Activated CD4-positive, alpha-beta T cell treated with anti-CD3 and anti-CD28 coated beads, Interleukin-2, amount 50 U/mL, for 1 hour (primary cell): ENCODE results near the gene HLA-DMB.
"Not testable (repeated sequence)": the region's sequence is repeated elsewhere in the genome, so short reads cannot be mapped to it uniquely, and the experiment has no call there.

Experiments
- DNase-seq: peaks from one replicate; pipeline ENCODE4 v3.0.0-alpha.2; 2020

The HLA-DMB gene

DNA sequence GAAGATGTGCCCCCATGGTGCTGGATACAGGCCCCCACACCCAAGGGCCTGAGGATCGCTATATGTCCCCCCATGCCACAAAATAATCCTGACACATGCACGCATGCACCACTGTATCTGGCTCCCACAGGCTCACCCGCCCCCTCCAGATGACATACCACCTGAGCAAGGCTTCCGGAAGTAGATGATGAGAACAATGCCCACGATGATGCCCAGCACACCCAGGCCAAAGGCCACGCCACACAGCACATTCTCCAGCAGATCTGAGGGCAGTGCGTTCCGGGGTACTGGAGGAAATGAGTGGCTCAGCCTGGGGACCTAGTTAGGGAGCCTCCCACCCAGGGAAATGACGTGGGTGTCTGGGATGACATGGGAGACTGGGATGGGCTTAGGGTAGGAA, 8.3 kb upstream of the HLA-DMB start:
- DNase-seq = no peak

DNA sequence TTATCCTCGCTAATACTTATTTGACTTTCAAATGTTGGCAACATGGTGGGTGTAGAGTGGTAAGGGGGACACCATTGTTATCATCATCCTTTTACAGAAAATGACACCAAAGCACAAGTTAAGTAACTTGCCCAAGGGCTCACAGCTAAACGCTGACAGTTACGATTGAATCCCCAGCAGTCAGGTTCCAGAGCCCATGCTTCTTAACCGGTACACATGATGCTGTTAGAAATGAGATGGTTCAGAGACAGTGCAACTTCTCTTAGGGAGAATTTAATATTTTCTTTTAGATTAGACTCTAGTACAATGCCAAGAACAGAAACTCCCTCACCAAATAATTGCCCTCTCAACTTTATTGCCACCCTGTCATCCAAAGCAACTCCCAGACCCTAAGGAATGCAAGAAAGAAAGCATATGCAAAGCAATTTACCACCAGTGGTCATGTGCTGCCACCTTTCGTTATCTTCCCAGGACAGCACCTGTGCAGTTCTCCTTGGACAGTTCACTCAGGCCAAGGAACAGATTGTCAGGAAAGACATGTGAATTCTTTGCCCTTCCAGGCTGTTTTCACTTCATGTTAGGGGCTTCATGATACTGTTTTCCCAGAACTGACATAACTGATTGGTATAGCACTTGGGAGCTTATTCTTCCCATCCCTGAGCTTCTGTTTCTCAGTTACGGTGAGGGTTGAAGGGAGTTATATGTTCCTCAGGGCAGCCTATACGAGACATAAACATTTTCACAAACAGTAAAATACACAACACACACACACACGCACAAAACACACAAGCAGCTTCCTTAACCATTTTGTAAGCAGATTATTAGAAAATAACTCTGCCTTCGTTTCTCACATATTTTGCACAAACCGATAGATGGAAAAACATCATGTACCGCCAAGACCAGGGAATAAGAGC, 7.0 kb upstream of the HLA-DMB start:
- DNase-seq = peak; percentile 23

DNA sequence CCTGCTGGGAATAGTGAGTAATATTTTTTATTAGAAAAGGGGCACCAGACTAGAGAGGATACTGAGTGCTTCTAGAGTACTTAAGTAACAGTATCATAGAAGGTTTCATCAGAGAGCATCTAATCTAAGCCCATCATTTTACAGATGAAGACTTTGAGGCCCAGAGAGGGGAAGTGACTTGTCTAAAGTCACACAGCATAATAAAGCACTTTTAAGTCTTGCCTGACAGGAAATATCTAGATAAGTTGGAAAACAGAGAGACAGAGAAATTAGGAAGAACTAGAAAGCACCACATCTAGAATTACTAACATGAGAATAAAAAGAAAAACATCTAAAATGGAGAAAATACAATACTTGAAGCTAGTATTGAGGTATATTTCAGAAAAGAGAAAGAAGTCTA, 6.1 kb upstream of the HLA-DMB start:
- no peak for DNase-seq

DNA sequence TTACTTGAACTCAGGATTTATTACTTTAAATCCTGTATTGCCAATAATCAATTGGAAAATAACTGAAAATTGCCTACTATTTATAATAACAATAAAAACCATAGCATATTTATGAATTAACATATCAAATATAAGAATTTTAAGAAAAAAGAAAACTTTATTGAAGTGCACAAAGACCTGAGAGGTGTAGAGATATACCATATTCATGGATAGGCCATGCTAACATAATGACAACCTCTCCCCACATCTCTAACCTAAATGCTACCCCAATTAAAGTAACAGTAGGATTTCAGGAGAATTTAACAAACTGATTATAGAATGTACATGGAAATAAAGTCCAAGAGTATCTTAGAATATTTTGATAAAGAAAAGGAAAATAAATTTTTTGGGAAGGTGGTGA, 5.1 kb upstream of the HLA-DMB start:
- DNase-seq = no peak

DNA sequence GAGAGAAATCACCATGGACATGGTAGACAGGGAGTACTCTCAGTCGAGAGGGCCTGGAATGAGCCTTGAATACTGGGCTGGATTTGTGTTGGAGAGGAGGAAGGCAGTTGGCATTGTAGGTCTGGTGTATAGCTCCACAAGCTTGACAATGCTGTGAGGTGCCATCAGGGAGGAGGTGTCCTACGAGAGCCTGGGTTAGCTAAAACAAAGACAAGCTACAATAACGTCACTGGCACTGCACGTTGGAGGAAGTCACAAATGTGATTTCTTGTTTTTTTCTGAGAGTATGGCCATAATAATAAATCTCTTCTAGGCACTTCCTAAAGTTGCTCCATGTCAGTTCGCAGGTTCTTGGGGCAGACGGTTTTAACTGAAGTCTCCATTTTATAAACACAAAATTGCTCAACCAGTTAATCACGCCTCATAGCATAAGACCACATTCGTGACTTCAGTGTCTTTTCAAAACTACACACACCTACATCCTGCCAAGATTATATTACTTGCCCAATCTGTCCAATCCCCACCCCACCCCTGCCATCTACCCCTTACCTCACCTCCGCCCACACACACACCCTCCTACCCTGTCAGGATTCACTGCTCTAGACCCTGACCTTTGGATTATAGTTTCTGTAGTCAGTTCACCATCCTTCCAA, 4.4 kb upstream of the HLA-DMB start:
- DNase-seq = no peak

DNA sequence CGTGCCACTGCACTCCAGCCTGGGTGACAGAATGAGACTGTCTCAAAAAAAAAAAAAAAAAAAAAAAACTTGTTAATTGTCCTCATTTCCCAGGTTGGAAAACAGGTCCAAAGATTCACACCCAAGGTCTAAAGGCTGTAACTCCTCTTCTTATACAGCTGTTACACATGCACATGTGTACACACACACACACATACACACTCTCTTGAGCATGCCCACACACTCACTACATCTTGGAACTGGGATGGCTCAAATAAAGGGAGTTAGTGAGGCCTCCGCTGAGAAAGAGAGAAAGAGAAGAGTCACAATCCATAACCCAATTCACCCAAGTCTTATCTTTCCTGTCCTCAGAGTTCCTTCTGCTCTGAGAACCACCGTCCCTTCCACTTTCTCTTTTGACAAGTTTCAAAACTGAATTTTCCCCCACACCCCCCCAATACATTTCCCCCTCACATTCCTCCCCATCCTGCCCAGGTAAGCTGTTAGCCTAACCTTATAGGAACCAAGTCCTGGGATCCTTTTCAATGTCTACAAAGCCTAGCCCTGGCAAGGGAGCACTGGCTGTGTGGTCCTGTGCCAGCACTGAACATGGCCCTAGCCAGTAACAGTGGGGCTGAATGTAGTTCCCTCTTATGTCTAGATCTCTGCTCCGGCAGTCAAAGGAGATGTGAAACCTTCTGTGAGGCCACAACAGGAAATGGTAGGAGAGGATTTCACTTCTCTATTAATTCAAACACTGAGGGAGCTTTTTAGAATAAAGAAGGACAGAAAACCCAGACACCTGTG, 3.2 kb upstream of the HLA-DMB start:
- DNase-seq = peak; percentile 13

DNA sequence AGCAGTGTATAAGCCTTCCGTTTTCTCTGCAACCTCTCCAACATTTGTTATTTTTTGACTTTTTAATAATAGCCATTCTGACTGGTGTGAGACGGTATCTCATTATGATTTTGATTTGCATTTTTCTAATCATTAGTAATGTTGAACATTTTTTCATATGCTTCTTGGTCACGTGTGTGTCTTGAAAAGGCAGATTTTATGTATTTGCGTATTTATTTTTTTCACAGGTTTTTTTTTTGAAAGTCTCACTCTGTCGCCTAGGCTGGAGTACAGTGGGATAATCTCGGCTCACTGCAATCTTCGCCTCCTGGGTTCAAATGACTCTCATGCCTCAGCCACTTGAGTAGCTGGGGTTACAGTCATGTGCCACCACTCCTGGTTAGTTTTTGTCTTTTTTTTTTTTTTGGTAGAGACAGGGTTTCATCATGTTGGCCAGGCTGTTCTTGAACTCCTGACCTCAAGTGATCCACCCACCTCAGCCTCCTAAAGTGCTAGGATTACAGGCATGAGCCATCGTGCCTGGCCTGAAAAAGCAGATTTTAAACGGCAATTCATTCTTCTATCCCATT, 1.8 kb upstream of the HLA-DMB start:
- not testable (repeated sequence) for DNase-seq

DNA sequence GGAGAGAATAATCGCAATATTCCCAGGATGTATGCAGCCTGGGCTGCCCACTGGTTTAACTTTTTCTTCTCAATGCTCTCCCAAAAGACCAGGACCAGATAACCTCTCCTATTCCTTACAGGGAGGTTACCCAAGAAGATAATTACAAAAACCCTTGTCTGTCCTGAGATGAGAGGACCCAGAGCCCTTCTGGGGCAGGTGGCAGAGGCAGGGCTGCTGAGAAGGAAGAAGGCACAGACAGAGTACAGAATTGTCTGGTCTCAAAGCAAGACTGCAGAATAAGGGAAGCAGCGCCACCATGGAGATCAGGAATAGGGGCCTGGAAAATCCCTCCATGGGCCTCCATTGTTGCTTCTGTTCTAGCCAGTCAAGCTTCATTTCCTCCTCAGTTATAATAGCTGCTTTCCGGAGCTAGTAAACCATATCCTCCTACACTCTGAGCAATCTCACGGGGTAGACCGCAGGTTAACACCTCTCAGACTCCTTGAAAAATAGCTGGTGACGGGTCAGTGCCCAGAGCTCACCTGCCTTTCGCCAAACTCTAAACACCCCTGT, 463 bp upstream of the HLA-DMB start:
- peak; percentile 34 for DNase-seq

DNA sequence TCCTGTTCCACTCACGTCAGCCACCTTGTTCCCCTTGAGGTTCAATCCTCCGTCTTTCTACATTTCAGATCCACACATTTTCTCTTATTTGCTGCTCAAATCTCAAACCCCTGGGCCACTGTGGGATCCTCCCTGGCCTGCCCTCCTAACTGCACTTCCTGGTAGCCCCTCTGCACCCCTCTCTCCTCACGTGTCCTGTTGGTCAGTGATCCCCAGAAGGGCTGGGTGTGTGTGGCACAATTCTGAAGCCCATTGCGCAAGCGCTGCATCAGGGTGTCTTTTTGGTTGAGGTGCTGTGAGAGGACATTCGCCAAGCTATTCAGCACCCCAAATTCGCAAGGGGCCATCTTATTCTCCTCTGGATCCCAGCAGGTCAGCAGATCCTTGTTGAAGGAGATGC, 2.3 kb downstream of the HLA-DMB start:
- DNase-seq = no peak

DNA sequence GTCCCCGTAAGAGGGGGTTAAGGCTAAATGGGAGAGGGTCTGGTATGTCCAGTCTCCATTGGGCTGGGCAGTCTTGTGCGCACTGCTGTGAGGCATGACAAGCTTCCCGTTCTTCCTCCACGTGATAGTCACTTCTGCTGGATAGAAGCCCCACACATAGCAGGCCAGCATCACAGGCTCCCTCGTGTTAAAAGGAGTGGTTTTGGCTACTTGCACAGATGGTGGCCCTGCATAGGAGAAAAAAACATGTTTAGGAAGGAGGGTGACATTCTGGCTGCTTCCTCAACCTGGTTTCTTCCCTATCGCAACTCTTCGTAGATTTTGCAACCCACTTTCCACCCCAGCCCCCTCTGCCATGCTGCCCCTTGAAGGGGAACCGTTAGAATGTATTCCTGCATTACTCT, 3.6 kb downstream of the HLA-DMB start:
- no peak for DNase-seq

DNA sequence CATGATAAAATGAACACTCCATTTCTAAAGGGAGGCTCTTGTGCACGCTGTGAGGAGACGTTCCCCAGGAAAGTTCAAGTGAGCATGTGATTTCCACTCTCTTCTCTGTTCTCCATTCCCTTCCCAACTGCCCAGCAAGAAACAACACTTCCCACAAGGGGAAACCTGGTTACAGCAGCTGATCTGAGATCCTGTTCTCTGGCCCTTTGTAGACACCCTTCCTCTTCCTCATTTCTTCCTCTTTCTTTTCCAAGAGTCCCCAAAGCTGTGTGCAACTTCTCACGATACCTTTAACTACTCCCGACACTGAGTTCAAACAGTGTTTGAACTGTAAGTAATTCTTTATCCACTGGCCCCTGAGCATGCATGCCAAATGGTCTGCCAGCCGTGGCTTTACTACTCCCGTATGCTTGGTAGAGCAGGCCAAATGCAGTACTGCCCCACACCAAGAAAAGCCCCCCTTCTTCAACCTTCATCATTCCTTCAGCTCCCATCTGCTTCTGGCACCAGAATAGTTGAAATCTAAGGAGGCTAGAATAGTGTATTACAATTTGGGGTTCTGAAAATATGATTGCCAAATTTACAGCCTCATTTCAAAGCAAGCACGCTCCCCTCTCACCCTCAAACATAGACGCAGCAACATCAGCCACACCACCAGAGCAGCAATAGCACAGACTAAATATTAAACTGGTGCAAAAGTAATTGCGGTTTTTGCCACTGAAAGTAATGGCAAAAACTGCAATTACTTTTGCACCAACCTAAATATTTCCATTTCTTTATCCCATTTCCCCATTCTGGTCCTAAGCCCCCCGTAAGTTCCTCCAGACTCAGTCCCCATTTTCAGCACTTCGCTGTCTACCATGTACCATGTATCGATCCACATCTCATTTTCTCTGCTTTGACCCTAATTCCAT, 4.3 kb downstream of the HLA-DMB start:
- no peak for DNase-seq

DNA sequence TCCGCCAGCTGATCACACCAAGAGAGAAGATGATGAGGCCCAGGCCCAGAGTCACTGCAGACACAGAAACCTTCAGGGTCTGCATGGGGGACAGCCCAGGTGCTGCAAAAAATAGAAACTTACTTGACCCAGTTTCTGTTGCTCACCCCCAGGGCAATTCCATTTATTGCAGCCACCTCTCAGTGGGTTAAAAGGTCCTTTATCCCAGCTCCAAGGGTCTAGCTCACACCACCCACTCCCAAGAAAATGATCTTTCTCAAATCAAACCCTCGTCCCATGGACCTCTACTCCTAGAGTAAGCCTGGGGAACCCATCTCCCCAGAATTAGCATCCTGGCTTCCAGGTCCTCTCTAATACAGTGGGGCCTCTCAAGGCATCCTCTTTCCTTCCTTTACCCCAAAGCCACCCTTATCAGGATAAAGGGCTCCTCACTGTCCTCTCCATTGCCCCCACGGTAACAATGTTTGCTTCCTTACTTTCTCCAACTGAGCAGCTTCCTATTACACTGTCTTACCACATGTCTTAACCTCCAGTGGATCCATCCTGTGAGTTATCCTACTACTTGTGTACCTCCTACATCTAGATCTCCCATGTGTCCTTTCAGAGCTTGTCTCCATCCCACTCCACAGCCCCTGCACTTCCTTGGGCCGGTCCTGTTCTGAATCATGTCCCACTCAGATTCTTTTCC, 5.1 kb downstream of the HLA-DMB start:
- no peak for DNase-seq

DNA sequence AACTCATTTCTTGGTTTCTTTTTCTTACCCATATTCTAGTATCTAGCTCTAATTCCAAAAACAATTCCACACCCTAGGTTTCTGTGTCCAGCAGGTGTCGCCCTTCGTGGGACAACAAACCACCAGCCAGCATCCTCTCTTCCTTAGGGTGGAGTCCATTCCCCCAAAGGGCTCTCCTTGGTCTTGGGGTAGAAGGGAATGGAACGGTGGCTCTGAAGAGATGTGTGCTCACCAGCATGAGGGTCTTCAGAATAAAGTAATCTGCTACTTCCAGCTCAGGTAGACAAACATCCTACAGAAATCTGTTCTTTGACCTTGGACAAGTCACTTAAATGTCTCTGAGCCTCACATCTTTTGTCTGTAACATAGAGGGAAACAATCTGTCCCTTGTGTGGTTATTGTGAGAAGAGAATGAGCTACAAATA, 7.2 kb downstream of the HLA-DMB start:
- DNase-seq = peak; percentile 80

DNA sequence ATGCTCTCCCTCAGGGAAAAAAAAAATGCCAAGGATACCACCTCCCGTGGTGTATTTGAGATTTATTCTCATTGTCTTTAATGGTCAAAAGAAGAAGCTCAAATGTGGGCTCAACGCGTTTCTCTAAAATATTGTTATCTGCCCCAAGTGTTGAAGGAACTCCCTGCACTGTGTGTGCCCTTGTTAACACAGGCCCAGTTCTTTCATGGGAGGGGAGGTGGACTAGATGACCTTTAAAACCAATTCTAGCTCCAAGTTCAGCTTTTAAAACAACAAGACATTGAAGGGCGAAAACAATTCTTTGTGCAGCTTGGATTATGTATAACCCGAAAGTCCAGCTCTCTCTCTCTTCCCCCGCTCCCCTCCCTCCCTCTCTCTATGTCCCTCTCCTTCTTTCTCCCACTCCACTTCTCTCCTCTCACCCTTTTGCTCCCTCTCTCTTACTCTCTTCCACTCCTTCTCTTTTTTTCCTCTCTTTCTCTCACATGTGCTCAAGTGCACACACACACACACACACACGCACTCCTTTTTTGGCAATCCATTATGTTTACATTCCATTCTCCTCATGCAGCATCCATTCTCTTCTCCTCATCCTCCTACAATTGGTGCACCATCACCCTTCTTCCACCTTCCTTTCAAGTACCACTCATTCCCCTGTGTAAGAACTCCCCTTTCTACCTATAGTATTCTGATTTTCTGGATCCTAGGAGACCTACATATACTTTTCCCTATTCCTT, 8.5 kb downstream of the HLA-DMB start:
- DNase-seq = no peak

DNA sequence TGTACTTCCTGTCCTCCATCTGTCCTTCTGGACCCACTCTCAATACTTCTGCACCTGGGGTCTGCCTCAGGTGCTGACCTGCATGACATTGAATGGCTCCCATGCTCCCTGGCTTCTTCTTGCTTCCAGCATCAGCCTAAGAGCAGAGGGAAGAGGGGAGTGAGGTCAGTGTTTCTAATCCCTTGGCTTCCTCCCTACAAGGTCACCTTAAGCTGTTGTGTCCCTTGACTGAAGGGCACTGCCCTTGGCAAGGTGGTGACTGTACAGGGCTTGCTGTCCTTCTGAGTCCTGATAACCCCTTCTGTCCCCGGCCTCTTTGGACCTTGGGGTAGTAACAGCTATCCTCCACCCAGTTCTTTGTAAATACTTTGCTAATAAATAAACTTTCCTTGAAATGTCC, 9.6 kb downstream of the HLA-DMB start:
- no peak for DNase-seq

DNA sequence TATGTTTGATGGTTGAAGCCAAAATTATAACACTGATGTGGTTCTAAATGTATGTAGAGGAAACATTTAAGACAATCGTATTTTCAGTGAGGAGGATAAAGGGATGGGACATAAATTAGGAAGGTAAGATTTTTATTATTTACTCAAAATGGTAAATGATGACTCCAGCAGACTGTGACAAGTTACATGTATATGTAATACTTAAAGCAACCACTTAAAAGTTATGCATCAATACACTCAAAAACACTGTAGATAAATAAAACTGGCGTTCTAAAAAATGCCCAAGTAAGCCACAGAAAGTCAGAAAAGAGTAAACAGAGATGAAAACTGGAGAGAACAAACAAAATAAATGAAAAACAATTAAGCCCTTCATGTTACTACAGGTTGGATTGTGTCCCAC, 18.7 kb downstream of the HLA-DMB start:
- no peak for DNase-seq

DNA sequence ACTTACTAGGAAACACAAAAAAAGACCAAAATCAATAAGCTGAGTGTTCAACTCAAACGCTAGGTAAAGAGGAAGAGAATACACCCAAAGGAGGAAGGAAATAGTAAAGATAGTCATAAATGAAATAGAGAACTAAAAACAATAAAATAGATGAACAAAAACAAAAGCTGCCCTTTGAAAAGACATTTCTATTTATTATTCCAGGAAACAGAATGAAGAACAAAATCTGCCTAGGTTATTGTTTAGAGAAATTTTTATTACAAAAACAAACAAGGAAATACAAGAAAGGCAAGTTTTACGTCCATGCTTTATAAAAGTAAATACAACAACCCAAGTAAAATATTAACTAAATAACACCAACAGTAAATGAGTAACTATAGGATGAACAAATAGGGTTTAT, 20.1 kb downstream of the HLA-DMB start:
- no peak for DNase-seq

DNA sequence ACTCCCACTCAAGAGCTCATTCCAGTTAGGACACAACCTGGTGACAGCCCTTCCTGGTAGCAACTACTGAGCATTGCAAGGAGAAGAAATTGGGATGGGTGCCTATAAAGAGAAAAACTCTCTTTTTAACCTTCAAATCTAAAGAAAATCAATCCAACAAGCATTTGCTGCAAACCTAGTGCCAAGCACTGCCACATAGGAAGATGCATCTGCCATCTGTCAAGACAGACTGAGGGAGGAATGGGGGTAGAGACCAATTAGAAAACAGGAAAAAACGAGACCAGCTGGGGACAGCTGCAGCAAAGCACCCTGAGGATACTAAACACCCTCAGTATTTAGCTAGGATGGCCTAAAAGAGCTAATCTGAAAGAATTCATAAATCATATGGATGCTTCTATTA, 27.9 kb downstream of the HLA-DMB start:
- DNase-seq = no peak

DNA sequence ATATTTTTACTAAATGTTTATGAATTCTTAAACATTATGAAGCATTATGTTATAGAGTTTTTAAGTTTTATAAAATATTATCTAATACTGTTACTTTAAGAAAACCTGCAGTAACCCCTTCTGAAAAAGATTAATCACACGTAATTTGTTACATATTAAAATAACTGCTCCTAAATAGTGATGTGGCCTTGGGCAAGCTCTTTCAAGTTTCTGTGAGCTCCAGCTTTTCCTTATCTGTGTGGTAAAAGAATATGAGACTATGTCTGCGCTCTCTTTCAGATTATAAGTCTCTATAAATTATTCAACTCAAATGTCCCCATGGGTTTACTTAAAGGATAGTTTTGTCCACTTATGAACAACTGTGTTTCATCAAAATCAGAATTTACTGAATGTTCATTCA, 31.9 kb downstream of the HLA-DMB start:
- no peak for DNase-seq

DNA sequence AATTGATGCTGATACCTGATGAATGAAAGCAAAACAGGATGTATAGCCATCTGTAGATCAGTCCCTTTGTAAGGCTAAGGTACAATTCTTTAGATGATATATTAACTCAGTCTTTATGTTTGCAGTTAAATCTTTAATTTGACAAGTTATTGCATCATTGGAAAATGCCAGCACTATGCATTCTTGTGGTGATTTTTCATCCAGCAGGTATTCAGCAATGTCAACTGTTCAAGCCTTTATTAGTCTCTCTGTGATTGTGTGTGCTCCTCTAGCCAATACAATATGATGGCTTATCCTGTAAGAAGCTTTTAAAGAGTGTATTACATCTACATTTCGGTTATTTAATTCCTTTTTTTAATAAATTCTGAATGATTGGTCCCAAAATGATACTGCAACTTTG, 34.3 kb downstream of the HLA-DMB start:
- DNase-seq = no peak

DNA sequence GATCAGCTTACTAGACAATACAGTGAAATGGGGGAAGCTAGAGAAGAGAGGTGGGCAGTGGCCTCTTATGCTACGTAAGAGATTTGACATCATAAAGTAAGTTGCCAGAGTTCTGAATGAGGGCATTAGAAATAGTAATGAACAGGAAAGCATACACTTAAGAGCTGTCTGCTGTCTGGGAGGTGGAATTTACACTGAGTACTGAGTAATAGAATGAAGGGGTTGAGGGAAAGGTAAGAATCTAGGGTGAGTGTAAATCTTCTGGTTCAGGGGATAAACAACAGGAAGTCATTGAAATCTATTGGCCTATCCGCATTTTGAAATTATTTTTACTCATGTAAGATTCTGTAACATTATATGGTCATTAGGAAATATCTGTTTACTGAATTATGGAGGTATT, 35.8 kb downstream of the HLA-DMB start:
- DNase-seq = no peak
